Keratinocyte (primary cell): ENCODE results near the gene ANKRA2. TPM values are rescaled to one million over a fixed set of nuclear protein-coding genes. Genes with fewer than 3 reads are reported as not detected.

ENCODE experiments used
- DNase-seq: peaks from one replicate; pipeline ENCODE4 v3.0.0-alpha.2; 2011; ENCODE audit warnings: low read depth, missing footprints, low spot score
- FAIRE-seq: peaks from 2 replicates; lab custom pipeline; 2011; peaks lifted over from hg19 to GRCh38; lab: Jason Lieb, UNC
- H2AFZ ChIP-seq: 2 replicates; pipeline ENCODE4 v1.6.0; 2012; ENCODE audit warnings: low read length, control low read depth, inconsistent platforms; ENCODE audit not compliant: control insufficient read depth
- H3K27ac ChIP-seq: 2 replicates; pipeline ENCODE4 v1.5.1; 2011; ENCODE audit warnings: low read length; ENCODE audit not compliant: control insufficient read depth, insufficient read depth
- H3K27me3 ChIP-seq: 3 replicates; pipeline ENCODE4 v1.6.0; 2011; ENCODE audit warnings: low read length; ENCODE audit not compliant: control insufficient read depth, insufficient read depth; ENCODE audit errors: extremely low read depth
- H3K36me3 ChIP-seq, 2 experiments: 2 replicates in 1 of 2; 3 replicates in 1 of 2; pipeline ENCODE4 v1.5.1; 2011; ENCODE audit warnings: low read length in 2 of 2, mild to moderate bottlenecking in 1 of 2; ENCODE audit not compliant: control insufficient read depth in 2 of 2, insufficient read depth in 2 of 2; ENCODE audit errors: extremely low read depth in 1 of 2
- H3K4me1 ChIP-seq: 3 replicates; pipeline ENCODE4 v1.5.1; 2011; ENCODE audit warnings: low read length; ENCODE audit not compliant: control insufficient read depth, insufficient read depth; ENCODE audit errors: extremely low read depth
- H3K4me2 ChIP-seq: 3 replicates; pipeline ENCODE4 v1.6.0; 2011; ENCODE audit warnings: low read depth, low read length; ENCODE audit not compliant: control insufficient read depth, insufficient read depth; ENCODE audit errors: extremely low read depth
- H3K4me3 ChIP-seq, 3 experiments: fragments of 200-600 bp in 1 of 3; sonication (generic) in 1 of 3; 2 replicates in 2 of 3; 3 replicates in 1 of 3; pipeline ENCODE4 v1.5.1; 2011 to 2016; ENCODE audit warnings: low read length in 3 of 3, mild to moderate bottlenecking in 3 of 3, control low read depth in 2 of 3, inconsistent platforms in 1 of 3, low read depth in 1 of 3, mixed read lengths in 1 of 3, mixed run types in 1 of 3, moderate library complexity in 1 of 3; ENCODE audit not compliant: control insufficient read depth in 2 of 3, insufficient read depth in 2 of 3; ENCODE audit errors: extremely low read depth in 1 of 3
- H3K79me2 ChIP-seq: 2 replicates; pipeline ENCODE4 v1.6.0; 2012; ENCODE audit warnings: low read length; ENCODE audit not compliant: control insufficient read depth, insufficient read depth
- H3K9ac ChIP-seq: 3 replicates; pipeline ENCODE4 v1.6.0; 2011; ENCODE audit warnings: low read length; ENCODE audit not compliant: control insufficient read depth, insufficient read depth; ENCODE audit errors: extremely low read depth
- H3K9me1 ChIP-seq: 3 replicates; pipeline ENCODE4 v1.6.0; 2011; ENCODE audit warnings: low read length; ENCODE audit not compliant: control insufficient read depth, insufficient read depth; ENCODE audit errors: extremely low read depth
- H3K9me3 ChIP-seq: 2 replicates; pipeline ENCODE4 v1.5.1; 2012; ENCODE audit warnings: low read depth, low read length; ENCODE audit not compliant: control insufficient read depth
- H4K20me1 ChIP-seq: 3 replicates; pipeline ENCODE4 v1.6.0; 2011; ENCODE audit warnings: low read length; ENCODE audit not compliant: control insufficient read depth, insufficient read depth; ENCODE audit errors: extremely low read depth
- CTCF ChIP-seq, 3 experiments: IDR thresholded peaks in 1 of 3; conservative IDR thresholded peaks in 1 of 3; optimal IDR thresholded peaks in 1 of 3; 2 replicates in 2 of 3; 3 replicates in 1 of 3; pipeline versions ENCODE3 to v1.5.1; 2011; ENCODE audit warnings: low read length in 3 of 3, mild to moderate bottlenecking in 3 of 3, moderate library complexity in 2 of 3, control low read depth in 1 of 3, inconsistent platforms in 1 of 3; ENCODE audit not compliant: insufficient read depth in 2 of 3; ENCODE audit errors: extremely low read depth in 1 of 3
- EZH2 ChIP-seq: IDR thresholded peaks from one replicate; pipeline ENCODE4 v1.6.1; 2012; ENCODE audit warnings: inconsistent platforms, mild to moderate bottlenecking, low read length, moderate library complexity
- dilution Hi-C: fragments of 300-500 bp; cut with MboI; formaldehyde crosslinking; loops from one replicate; pipeline ENCODE4 v1.7.0; 2020; ENCODE audit warnings: low sequenced_read_pairs; ENCODE audit not compliant: extremely low pct_ligation_motif_present
- polyA plus RNA-seq, 5 experiments: library from polyadenylated mRNA; depleted of rRNA in 3 of 5; stranded (reverse) in 3 of 5; stranded (forward) in 1 of 5; unstranded in 1 of 5; fragments of >200 nt; gene quantifications; 1 replicate in 1 of 5; 2 replicates in 3 of 5; 3 replicates in 1 of 5; pipeline versions ENCODE4 v1.2.1 to v1.2.3, GENCODE V29; 2011 to 2012; ENCODE audit warnings: missing spikeins in 2 of 5, low read depth in 1 of 5, low replicate concordance in 1 of 5

The ANKRA2 gene
- polyA plus RNA-seq, 1 donor (not counting 4 experiments of a cell fraction or from before 2014, with no cell fraction given): 20.6 TPM

DNA sequence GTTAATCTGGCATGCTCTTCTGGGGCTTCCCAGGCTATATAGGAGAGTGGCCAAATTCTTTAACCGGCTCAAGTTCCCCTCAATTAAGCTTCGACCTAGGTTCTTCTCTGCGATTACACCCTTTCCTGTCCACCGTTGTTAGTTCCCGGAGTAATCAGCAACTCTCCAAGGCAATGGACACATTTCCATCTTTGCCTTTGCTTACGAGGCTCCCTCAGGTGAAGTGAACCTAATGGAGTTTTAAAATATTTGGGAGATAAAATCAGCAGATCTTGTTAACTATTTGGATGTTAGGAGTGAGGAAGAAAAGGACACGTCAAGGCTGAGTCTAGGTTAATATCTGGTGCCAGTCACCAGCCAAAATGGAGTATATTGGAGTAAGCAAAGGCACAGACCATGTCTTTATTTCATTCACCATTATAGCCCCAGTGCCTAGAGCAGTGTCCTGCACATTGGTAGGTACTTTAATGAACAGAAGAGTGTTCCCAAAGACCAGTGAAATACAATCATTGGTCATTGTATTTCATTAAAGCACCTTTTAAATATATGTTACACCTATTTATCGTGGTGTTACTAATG, 619 bp upstream of the ANKRA2 start:
- Histone ChIP-seq H3K27ac (peak overlapping the region; percentile 95), H2AFZ (peak overlapping the region; percentile 100), H3K27me3 (no peaks in the 10 kb centered on the region), H3K9me1 (no peaks in the 10 kb centered on the region), H3K4me3 (peak overlapping the region; percentile 60 to 100 (median 100)), H3K4me2 (peak overlapping the region; percentile 79), H3K4me1 (peaks cover 16% of the 10 kb centered on the region), H3K79me2 (peaks cover 62% of the 10 kb centered on the region), H3K9ac (peak overlapping the region; percentile 98), H3K9me3 (no peaks in the 10 kb centered on the region), H4K20me1 (no peaks in the 10 kb centered on the region), H3K36me3 (peaks cover 6 to 15% of the 10 kb centered on the region in 2 experiments)
- DNase-seq: no peak
- dilution Hi-C loops: no loop called here
- TF ChIP-seq CTCF (optimal IDR thresholded peaks at IDR 0.05 in 1 of 3, IDR thresholded peaks at IDR 0.05 in 1 of 3, conservative IDR thresholded peaks at IDR 0.05 in 1 of 3; ENCODE audit: extremely low read depth in 1 of 3, insufficient read depth in 2 of 3, low read length in 3 of 3) (no peak), EZH2 (no peak)
- FAIRE-seq: no peak

GRCh38 chr5:73564675-73565074, 764 bp downstream of the ANKRA2 start:
- peaks cover 16% of the 10 kb centered on the region for H3K4me1 ChIP-seq
- no peaks in the 10 kb centered on the region for H3K27me3 ChIP-seq
- dilution Hi-C loops: no loop called here
- H3K4me3 ChIP-seq: peak overlapping the region; percentile 60 to 100 (median 100)
- TF ChIP-seq CTCF (optimal IDR thresholded peaks at IDR 0.05 in 1 of 3, IDR thresholded peaks at IDR 0.05 in 1 of 3, conservative IDR thresholded peaks at IDR 0.05 in 1 of 3; ENCODE audit: extremely low read depth in 1 of 3, insufficient read depth in 2 of 3, low read length in 3 of 3): no peak
- TF ChIP-seq EZH2: no peak
- H2AFZ ChIP-seq: peak overlapping the region; percentile 100
- peaks cover 0 to 8% of the 10 kb centered on the region in 2 experiments for H3K36me3 ChIP-seq
- no peaks in the 10 kb centered on the region for H3K9me1 ChIP-seq
- no peaks in the 10 kb centered on the region for H4K20me1 ChIP-seq
- peak overlapping the region; percentile 98 for H3K9ac ChIP-seq
- peak overlapping the region; percentile 79 for H3K4me2 ChIP-seq
- DNase-seq (no peak), FAIRE-seq (no peak)
- no peaks in the 10 kb centered on the region for H3K9me3 ChIP-seq
- H3K79me2 ChIP-seq: peaks cover 55% of the 10 kb centered on the region
- H3K27ac ChIP-seq: peak overlapping the region; percentile 95
